SK-N-SH treated with all-trans-retinoic acid at 6 μM for 48 hours (cell line): ENCODE results near the gene GNB2.
"Not testable (repeated sequence)": the region's sequence is repeated elsewhere in the genome, so short reads cannot be mapped to it uniquely, and the experiment has no call there.

Experiments
- ATAC-seq: fragments of 200-7000 bp; cut with Tn5 transposase; 3 replicates; pipeline ENCODE4 v1.9.1; 2020; ENCODE audit warnings: mild to moderate bottlenecking, moderate library complexity
- BACH2 ChIP-seq: fragments of 250-450 bp; sonication (Bioruptor Pico); IDR thresholded peaks from 2 replicates; pipeline ENCODE4 v1.9.0; 2021; ENCODE audit warnings: mild to moderate bottlenecking, borderline replicate concordance
- ESRRG ChIP-seq: fragments of 250-450 bp; sonication (Bioruptor Pico); IDR thresholded peaks from 2 replicates; pipeline ENCODE4 v1.6.1; 2021; ENCODE audit warnings: mild to moderate bottlenecking
- GLIS3 ChIP-seq: fragments of 250-450 bp; sonication (Bioruptor Pico); IDR thresholded peaks from 2 replicates; pipeline ENCODE4 v1.5.0; 2020; ENCODE audit warnings: mild to moderate bottlenecking, moderate library complexity
- ISL1 ChIP-seq: fragments of 250-450 bp; sonication (Bioruptor Pico); IDR thresholded peaks from 2 replicates; pipeline ENCODE4 v2.1.2; 2022; ENCODE audit warnings: mild to moderate bottlenecking, moderate library complexity
- OSR1 ChIP-seq: fragments of 250-450 bp; sonication (Bioruptor Pico); IDR thresholded peaks from 2 replicates; pipeline ENCODE4 v1.8.0; 2022; ENCODE audit warnings: moderate library complexity, mild to moderate bottlenecking, inconsistent platforms
- PPARA ChIP-seq: fragments of 250-450 bp; sonication (Bioruptor Pico); IDR thresholded peaks from 2 replicates; pipeline ENCODE4 v1.5.0; 2020; ENCODE audit warnings: mild to moderate bottlenecking, borderline replicate concordance
- SNAI2 ChIP-seq: fragments of 250-450 bp; sonication (Bioruptor Pico); IDR thresholded peaks from 2 replicates; pipeline ENCODE4 v1.5.0; 2020; ENCODE audit warnings: mild to moderate bottlenecking, moderate library complexity
- TCF4 ChIP-seq: fragments of 250-450 bp; sonication (Bioruptor Pico); IDR thresholded peaks from 2 replicates; pipeline ENCODE4 v1.8.0; 2021; ENCODE audit warnings: mild to moderate bottlenecking, moderate library complexity, borderline replicate concordance
- TOX ChIP-seq: fragments of 250-450 bp; sonication (Bioruptor Pico); IDR thresholded peaks from 2 replicates; pipeline ENCODE4 v1.8.0; 2021; ENCODE audit warnings: mild to moderate bottlenecking, moderate library complexity, borderline replicate concordance
- ZFP30 ChIP-seq: fragments of 450-650 bp; formaldehyde crosslinking; IDR thresholded peaks from 2 replicates; pipeline ENCODE4 v1.5.0; 2022; ENCODE audit warnings: mild to moderate bottlenecking, moderate library complexity
- ZNF70 ChIP-seq: fragments of 450-650 bp; formaldehyde crosslinking; IDR thresholded peaks from 2 replicates; pipeline ENCODE4 v1.5.0; 2020; ENCODE audit warnings: mild to moderate bottlenecking, moderate library complexity
- ZNF8 ChIP-seq: fragments of 450-650 bp; formaldehyde crosslinking; IDR thresholded peaks from 2 replicates; pipeline ENCODE4 v1.5.0; 2020; ENCODE audit warnings: mild to moderate bottlenecking, moderate library complexity
- TF ChIP-seq, protein P1 (sequence below): fragments of 250-450 bp; sonication (Bioruptor Pico); IDR thresholded peaks from 2 replicates; pipeline ENCODE4 v1.5.1; 2021; ENCODE audit warnings: mild to moderate bottlenecking, moderate library complexity
- TF ChIP-seq, protein P2 (sequence below): fragments of 250-450 bp; sonication (Bioruptor Pico); IDR thresholded peaks from 2 replicates; pipeline ENCODE4 v1.8.0; 2020; ENCODE audit warnings: mild to moderate bottlenecking, moderate library complexity, borderline replicate concordance
- TF ChIP-seq, protein P3 (sequence below): fragments of 250-450 bp; sonication (Bioruptor Pico); IDR thresholded peaks from 2 replicates; pipeline ENCODE4 v1.5.0; 2020; ENCODE audit warnings: mild to moderate bottlenecking, moderate library complexity
- TF ChIP-seq, protein P4 (sequence below): fragments of 250-450 bp; sonication (Bioruptor Pico); IDR thresholded peaks from 2 replicates; pipeline ENCODE4 v1.5.1; 2020; ENCODE audit warnings: low read depth, mild to moderate bottlenecking, moderate library complexity
- TF ChIP-seq, protein P5 (sequence below): fragments of 250-450 bp; sonication (Bioruptor Pico); IDR thresholded peaks from 2 replicates; pipeline ENCODE4 v1.8.0; 2021; ENCODE audit warnings: low read depth, mild to moderate bottlenecking, moderate library complexity, borderline replicate concordance

GNB2 gene

DNA sequence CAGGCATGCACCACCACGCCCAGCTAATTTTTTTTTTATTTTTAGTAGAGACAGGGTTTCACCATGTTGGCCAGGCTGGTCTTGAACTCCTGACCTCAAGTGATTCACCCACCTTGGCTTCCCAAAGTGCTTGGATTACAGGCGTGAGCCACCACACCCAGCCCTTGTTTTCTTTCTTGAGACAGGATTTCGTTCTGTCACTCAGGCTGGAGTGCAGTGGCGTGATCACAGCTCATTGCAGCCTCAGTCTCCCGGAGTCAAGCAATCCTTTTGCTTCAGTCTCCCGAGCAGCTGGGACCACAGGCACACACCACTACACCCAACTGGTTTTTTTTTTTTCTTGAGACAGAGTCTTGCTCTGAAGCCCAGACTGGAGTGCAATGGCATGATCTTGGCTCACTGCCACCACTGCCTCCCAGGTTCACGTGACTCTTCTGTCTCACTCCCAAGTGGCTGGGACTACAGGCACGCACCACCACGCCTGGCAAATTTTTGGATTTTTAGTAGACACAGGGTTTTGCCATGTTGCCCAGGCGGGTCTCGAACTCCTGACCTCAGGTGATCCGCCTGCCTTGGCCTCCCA is 11.3 kb upstream of the GNB2 start:
- not testable (repeated sequence) for ATAC-seq

DNA sequence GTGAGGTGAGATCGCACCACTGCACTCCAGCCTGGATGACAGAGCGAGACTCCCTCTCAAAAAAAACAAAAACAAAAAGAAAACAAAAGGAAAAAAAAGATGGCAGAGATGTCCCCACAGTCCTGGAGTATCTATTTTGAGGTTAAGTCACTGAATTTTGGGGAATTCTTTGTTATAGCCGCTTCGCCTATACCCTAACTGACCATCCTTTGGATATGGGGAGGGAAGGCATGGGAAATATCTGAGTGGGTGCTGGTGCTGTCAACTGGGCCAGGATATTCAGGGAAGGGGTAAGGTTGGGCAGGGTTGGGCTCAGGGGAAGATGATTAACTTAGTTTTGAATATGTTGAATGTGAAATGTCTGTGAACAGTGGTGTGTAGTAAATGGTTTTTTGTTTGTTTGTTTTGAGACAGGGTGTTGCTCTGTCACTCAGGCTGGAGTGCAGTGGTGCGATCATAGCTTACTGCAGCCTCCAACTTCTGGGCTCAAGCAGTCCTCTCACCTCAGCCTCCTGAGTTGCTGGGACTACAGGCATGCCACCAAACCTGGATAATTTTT is 8.3 kb upstream of the GNB2 start:
- TF ChIP-seq ZNF8 (CRISPR knock-in tag), result no peak
- TF ChIP-seq PPARA (CRISPR knock-in tag), result no peak
- TF ChIP-seq BACH2 (CRISPR knock-in tag), result no peak
- TF ChIP-seq OSR1 (CRISPR knock-in tag), result no peak
- TF ChIP-seq ISL1, result no peak
- no peak for ATAC-seq

DNA sequence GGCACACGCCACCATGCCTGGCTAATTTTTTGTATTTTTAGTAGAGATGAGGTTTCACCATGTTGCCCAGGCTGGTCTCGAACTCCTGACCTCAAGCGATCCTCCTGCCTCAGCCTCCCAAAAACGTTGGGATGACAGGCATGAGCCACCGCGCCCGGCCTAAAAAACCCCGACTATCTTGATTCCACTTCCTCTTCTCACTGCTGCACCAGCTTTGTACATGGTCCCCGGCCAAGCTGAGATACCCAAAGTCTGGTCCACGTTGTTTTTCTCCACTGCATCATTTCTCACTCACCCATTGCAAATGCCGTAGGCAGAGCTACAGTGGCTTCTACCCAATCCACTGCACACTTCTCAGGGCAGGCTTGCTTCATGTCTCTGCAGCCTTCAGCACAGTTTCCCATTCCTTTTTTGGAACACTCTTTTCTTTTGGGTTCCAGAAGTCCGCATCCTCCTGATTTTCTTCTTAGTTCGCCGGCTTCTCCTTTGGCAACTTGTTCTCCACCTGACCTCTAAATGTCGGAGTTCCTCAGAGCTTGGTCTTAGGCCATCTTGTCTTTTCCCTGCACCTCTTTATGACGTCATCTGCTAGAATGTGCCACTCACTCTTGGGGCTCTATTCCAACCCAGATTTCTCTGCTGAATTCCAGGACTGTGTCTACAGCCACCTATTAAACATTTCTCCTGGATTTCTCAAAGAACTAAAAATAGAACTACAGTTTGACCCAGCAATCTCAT is 6.0 kb upstream of the GNB2 start:
- no peak for TF ChIP-seq OSR1 (CRISPR knock-in tag)
- TF ChIP-seq, protein P1, sequence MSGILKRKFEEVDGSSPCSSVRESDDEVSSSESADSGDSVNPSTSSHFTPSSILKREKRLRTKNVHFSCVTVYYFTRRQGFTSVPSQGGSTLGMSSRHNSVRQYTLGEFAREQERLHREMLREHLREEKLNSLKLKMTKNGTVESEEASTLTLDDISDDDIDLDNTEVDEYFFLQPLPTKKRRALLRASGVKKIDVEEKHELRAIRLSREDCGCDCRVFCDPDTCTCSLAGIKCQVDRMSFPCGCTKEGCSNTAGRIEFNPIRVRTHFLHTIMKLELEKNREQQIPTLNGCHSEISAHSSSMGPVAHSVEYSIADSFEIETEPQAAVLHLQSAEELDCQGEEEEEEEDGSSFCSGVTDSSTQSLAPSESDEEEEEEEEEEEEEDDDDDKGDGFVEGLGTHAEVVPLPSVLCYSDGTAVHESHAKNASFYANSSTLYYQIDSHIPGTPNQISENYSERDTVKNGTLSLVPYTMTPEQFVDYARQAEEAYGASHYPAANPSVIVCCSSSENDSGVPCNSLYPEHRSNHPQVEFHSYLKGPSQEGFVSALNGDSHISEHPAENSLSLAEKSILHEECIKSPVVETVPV (CRISPR knock-in tag), result no peak
- TF ChIP-seq ESRRG (CRISPR knock-in tag), result no peak
- no peak for ATAC-seq

DNA sequence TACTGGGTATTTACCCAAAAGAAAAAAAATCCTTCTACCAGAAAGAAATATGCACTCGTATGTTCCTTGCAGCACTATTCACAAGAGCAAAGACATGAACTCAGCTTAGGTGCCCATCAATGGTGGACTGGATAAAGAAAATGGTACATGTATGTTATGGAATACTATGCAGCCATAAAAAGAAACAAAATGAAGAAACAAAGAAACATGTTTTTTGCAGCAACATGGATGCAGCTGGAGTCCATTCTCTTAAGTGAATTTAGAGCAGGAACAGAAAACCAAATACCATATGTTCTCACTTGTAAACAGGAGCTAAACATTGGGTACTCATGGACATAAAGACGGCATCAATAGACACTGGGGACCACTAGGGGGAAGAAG is 5.5 kb upstream of the GNB2 start:
- ATAC-seq, result no peak
- TF ChIP-seq, protein P2, sequence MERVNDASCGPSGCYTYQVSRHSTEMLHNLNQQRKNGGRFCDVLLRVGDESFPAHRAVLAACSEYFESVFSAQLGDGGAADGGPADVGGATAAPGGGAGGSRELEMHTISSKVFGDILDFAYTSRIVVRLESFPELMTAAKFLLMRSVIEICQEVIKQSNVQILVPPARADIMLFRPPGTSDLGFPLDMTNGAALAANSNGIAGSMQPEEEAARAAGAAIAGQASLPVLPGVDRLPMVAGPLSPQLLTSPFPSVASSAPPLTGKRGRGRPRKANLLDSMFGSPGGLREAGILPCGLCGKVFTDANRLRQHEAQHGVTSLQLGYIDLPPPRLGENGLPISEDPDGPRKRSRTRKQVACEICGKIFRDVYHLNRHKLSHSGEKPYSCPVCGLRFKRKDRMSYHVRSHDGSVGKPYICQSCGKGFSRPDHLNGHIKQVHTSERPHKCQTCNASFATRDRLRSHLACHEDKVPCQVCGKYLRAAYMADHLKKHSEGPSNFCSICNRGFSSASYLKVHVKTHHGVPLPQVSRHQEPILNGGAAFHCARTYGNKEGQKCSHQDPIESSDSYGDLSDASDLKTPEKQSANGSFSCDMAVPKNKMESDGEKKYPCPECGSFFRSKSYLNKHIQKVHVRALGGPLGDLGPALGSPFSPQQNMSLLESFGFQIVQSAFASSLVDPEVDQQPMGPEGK, result no peak
- TF ChIP-seq ZNF70 (CRISPR knock-in tag) (no peak), ZFP30 (no peak), TCF4 (no peak), OSR1 (CRISPR knock-in tag) (no peak), GLIS3 (no peak), BACH2 (CRISPR knock-in tag) (no peak)
- TF ChIP-seq, protein P3, sequence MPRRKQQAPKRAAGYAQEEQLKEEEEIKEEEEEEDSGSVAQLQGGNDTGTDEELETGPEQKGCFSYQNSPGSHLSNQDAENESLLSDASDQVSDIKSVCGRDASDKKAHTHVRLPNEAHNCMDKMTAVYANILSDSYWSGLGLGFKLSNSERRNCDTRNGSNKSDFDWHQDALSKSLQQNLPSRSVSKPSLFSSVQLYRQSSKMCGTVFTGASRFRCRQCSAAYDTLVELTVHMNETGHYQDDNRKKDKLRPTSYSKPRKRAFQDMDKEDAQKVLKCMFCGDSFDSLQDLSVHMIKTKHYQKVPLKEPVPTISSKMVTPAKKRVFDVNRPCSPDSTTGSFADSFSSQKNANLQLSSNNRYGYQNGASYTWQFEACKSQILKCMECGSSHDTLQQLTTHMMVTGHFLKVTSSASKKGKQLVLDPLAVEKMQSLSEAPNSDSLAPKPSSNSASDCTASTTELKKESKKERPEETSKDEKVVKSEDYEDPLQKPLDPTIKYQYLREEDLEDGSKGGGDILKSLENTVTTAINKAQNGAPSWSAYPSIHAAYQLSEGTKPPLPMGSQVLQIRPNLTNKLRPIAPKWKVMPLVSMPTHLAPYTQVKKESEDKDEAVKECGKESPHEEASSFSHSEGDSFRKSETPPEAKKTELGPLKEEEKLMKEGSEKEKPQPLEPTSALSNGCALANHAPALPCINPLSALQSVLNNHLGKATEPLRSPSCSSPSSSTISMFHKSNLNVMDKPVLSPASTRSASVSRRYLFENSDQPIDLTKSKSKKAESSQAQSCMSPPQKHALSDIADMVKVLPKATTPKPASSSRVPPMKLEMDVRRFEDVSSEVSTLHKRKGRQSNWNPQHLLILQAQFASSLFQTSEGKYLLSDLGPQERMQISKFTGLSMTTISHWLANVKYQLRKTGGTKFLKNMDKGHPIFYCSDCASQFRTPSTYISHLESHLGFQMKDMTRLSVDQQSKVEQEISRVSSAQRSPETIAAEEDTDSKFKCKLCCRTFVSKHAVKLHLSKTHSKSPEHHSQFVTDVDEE, result no peak
- TF ChIP-seq, protein P1 (CRISPR knock-in tag), result no peak

DNA sequence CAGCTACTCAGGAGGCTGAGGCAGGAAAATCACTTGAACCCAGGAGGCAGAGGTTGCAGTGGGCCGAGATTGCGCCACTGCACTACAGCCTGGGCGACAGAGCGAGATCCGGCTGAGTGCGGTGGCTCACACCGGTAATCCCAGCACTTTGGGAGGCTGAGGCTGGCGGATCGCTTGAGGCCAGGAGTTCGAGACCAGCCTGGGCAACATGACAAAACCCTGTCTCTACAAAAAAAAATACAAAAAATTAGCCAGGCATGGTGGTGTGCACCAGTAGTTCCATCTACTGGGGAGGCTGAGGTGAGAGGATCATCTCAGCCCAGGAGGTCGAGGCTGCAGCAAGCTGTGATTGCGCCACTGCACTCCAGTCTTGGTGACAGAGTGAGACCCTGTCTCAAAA is 4.4 kb upstream of the GNB2 start:
- not testable (repeated sequence) for ATAC-seq

DNA sequence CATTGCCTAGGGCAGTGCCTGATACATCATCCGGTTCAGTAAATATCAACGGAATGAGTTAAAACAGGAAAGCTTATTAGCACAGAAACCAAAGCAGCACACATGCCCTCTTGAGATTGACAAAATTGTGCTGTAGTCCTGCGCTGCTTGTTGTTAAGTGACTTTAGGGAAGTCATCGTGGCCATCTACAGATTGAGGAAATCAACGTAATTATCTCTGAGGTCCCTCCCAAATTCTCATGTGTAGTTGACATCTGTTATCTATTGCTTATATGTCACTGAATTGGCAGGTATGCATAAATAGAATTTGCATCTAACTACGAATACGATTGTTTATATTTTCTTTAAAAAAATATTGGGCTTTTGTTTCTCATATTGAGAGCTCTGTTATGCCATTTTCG is 3.5 kb upstream of the GNB2 start:
- no peak for ATAC-seq
- TF ChIP-seq TCF4, result no peak
- TF ChIP-seq PPARA (CRISPR knock-in tag), result no peak
- TF ChIP-seq, protein P4, sequence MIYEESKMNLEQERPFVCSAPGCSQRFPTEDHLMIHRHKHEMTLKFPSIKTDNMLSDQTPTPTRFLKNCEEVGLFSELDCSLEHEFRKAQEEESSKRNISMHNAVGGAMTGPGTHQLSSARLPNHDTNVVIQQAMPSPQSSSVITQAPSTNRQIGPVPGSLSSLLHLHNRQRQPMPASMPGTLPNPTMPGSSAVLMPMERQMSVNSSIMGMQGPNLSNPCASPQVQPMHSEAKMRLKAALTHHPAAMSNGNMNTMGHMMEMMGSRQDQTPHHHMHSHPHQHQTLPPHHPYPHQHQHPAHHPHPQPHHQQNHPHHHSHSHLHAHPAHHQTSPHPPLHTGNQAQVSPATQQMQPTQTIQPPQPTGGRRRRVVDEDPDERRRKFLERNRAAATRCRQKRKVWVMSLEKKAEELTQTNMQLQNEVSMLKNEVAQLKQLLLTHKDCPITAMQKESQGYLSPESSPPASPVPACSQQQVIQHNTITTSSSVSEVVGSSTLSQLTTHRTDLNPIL (CRISPR knock-in tag), result no peak
- TF ChIP-seq SNAI2 (CRISPR knock-in tag), result no peak
- TF ChIP-seq, protein P3, result no peak
- TF ChIP-seq ZNF8 (CRISPR knock-in tag), result no peak
- TF ChIP-seq, protein P5, sequence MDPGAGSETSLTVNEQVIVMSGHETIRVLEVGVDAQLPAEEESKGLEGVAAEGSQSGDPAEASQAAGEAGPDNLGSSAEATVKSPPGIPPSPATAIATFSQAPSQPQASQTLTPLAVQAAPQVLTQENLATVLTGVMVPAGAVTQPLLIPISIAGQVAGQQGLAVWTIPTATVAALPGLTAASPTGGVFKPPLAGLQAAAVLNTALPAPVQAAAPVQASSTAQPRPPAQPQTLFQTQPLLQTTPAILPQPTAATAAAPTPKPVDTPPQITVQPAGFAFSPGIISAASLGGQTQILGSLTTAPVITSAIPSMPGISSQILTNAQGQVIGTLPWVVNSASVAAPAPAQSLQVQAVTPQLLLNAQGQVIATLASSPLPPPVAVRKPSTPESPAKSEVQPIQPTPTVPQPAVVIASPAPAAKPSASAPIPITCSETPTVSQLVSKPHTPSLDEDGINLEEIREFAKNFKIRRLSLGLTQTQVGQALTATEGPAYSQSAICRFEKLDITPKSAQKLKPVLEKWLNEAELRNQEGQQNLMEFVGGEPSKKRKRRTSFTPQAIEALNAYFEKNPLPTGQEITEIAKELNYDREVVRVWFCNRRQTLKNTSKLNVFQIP, result no peak
- no peak for TF ChIP-seq TOX (CRISPR knock-in tag)
